Testis (tissue), 2 donors: Measurements from ENCODE around the gene RNF157.

ENCODE experiments used
- CTCF ChIP-seq, 3 experiments: fragments of 450-650 bp in 2 of 3; fragments of 200-600 bp in 1 of 3; sonication (generic) in 1 of 3; IDR thresholded peaks; one replicate each; pipeline ENCODE4 v1.5.1; 2016 to 2019; ENCODE audit warnings: antibody characterized with exemption in 3 of 3, mild to moderate bottlenecking in 2 of 3, moderate library complexity in 1 of 3
- POLR2A ChIP-seq: fragments of 450-650 bp; IDR thresholded peaks from one replicate; pipeline ENCODE4 v1.6.1; 2017; ENCODE audit warnings: antibody characterized with exemption, mild to moderate bottlenecking, moderate library complexity

- TF ChIP-seq POLR2A (no peak), CTCF (IDR thresholded peaks at IDR 0.05) (no peak)
These were observed 9.8 kb upstream of the RNF157 start for GRCh38 chr17:76250141-76250540.
